SU-DHL-6 (cell line): Measurements from ENCODE around the gene ZNF672.

Experiments
- H2AFZ ChIP-seq: fragments of 200-600 bp; sonication (generic); 2 replicates; pipeline ENCODE4 v1.6.1; 2014; ENCODE audit warnings: low read depth, mild to moderate bottlenecking, moderate library complexity, mixed read lengths, antibody characterized with exemption, low read length; ENCODE audit not compliant: severe bottlenecking
- H3F3A ChIP-seq: fragments of 200-600 bp; shearing (Covaris generic); 2 replicates; pipeline ENCODE4 v1.6.0; 2016; ENCODE audit warnings: antibody characterized with exemption, mild to moderate bottlenecking; ENCODE audit not compliant: insufficient read depth
- H3K27ac ChIP-seq: fragments of 200-600 bp; sonication (generic); 2 replicates; pipeline ENCODE4 v1.5.1; 2016; ENCODE audit warnings: low read depth, mild to moderate bottlenecking, low read length, moderate library complexity, mixed read lengths
- H3K27me3 ChIP-seq: fragments of 200-600 bp; sonication (generic), shearing (Covaris generic); 2 replicates; pipeline ENCODE4 v1.6.0; 2014; ENCODE audit warnings: mild to moderate bottlenecking, low read length
- H3K36me3 ChIP-seq: fragments of 200-600 bp; sonication (generic); 2 replicates; pipeline ENCODE4 v1.6.1; 2014; ENCODE audit warnings: mild to moderate bottlenecking, low read length, mixed read lengths
- H3K4me2 ChIP-seq: fragments of 300-600, 200-600 bp; shearing (Covaris generic), sonication (generic); 2 replicates; pipeline ENCODE4 v1.6.0; 2014; ENCODE audit warnings: low read length, low read depth, mild to moderate bottlenecking; ENCODE audit not compliant: poor library complexity, severe bottlenecking
- H3K4me3 ChIP-seq: fragments of 200-600 bp; sonication (generic); 2 replicates; pipeline ENCODE4 v1.5.1; 2014; ENCODE audit warnings: antibody characterized with exemption, low read length, mild to moderate bottlenecking, mixed read lengths; ENCODE audit not compliant: insufficient read depth, poor library complexity, severe bottlenecking
- H3K79me2 ChIP-seq: fragments of 200-600 bp; sonication (generic); 2 replicates; pipeline ENCODE4 v1.6.1; 2014; ENCODE audit warnings: mild to moderate bottlenecking, low read length, moderate library complexity; ENCODE audit not compliant: insufficient read depth
- H3K9ac ChIP-seq: fragments of 200-600 bp; sonication (generic); 2 replicates; pipeline ENCODE4 v1.7.0; 2014; ENCODE audit warnings: mild to moderate bottlenecking, low read length
- H3K9me2 ChIP-seq: fragments of 200-600 bp; sonication (generic); replicated peaks from 2 replicates; pipeline ENCODE4 v1.6.1; 2014; ENCODE audit warnings: low read length; ENCODE audit not compliant: insufficient read depth
- H3K9me3 ChIP-seq: fragments of 200-600 bp; sonication (generic); 2 replicates; pipeline ENCODE4 v1.6.1; 2014; ENCODE audit warnings: low read length, mixed read lengths; ENCODE audit not compliant: insufficient read depth
- H4K20me1 ChIP-seq: fragments of 200-600 bp; sonication (generic); 2 replicates; pipeline ENCODE4 v1.6.1; 2014; ENCODE audit warnings: low read depth, mild to moderate bottlenecking, antibody characterized with exemption, low read length, moderate library complexity, mixed read lengths
- EZH2phosphoT487 ChIP-seq: fragments of 200-600 bp; sonication (generic), shearing (Covaris generic); conservative IDR thresholded peaks from 2 replicates; pipeline ENCODE4 v1.6.1; 2018; ENCODE audit warnings: mild to moderate bottlenecking, antibody characterized with exemption, low read length, moderate library complexity, mixed read lengths
- TF ChIP-seq, protein P1 (sequence below): fragments of 200-600 bp; sonication (generic); IDR thresholded peaks from one replicate; pipeline ENCODE4 v1.5.1; 2017; ENCODE audit warnings: antibody characterized with exemption, mild to moderate bottlenecking, low read length, moderate library complexity; ENCODE audit not compliant: insufficient read depth, poor library complexity, severe bottlenecking

The ZNF672 gene

DNA sequence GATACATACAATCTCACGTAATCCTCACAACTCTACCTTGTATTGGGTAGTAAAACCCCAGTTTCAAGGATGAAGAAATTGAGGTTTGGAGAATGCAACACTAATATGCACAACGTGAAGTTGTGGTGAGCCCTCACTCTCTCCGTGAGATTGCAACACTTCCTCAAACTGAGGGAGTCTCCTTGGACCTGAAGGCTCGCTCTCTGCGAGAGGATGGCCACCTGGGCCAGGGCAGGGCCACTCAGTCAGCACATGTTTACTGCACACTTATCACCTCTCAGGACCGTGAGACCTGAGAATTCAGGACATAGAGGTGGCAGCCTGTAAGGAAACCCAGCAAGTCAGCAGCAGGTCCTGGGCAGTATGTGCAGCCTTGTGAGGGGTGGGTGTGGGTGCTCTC, 21.0 kb upstream of the ZNF672 start:
- H3F3A ChIP-seq, result no peaks in the 10 kb centered on the region
- H3K4me3 ChIP-seq, result no peak overlapping the region
- H3K27ac ChIP-seq, result no peak overlapping the region
- no peaks in the 10 kb centered on the region for H3K9me2 ChIP-seq
- H3K9me3 ChIP-seq, result no peaks in the 10 kb centered on the region
- no peaks in the 10 kb centered on the region for H3K27me3 ChIP-seq
- no peak overlapping the region for H2AFZ ChIP-seq
- H3K36me3 ChIP-seq, result no peaks in the 10 kb centered on the region
- H4K20me1 ChIP-seq, result no peaks in the 10 kb centered on the region
- no peak overlapping the region for H3K4me2 ChIP-seq
- TF ChIP-seq, protein P1, sequence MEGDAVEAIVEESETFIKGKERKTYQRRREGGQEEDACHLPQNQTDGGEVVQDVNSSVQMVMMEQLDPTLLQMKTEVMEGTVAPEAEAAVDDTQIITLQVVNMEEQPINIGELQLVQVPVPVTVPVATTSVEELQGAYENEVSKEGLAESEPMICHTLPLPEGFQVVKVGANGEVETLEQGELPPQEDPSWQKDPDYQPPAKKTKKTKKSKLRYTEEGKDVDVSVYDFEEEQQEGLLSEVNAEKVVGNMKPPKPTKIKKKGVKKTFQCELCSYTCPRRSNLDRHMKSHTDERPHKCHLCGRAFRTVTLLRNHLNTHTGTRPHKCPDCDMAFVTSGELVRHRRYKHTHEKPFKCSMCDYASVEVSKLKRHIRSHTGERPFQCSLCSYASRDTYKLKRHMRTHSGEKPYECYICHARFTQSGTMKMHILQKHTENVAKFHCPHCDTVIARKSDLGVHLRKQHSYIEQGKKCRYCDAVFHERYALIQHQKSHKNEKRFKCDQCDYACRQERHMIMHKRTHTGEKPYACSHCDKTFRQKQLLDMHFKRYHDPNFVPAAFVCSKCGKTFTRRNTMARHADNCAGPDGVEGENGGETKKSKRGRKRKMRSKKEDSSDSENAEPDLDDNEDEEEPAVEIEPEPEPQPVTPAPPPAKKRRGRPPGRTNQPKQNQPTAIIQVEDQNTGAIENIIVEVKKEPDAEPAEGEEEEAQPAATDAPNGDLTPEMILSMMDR, result no peak
- no peak for TF ChIP-seq EZH2phosphoT487
- H3K9ac ChIP-seq, result no peak overlapping the region
- H3K79me2 ChIP-seq, result peaks cover 21% of the 10 kb centered on the region

DNA sequence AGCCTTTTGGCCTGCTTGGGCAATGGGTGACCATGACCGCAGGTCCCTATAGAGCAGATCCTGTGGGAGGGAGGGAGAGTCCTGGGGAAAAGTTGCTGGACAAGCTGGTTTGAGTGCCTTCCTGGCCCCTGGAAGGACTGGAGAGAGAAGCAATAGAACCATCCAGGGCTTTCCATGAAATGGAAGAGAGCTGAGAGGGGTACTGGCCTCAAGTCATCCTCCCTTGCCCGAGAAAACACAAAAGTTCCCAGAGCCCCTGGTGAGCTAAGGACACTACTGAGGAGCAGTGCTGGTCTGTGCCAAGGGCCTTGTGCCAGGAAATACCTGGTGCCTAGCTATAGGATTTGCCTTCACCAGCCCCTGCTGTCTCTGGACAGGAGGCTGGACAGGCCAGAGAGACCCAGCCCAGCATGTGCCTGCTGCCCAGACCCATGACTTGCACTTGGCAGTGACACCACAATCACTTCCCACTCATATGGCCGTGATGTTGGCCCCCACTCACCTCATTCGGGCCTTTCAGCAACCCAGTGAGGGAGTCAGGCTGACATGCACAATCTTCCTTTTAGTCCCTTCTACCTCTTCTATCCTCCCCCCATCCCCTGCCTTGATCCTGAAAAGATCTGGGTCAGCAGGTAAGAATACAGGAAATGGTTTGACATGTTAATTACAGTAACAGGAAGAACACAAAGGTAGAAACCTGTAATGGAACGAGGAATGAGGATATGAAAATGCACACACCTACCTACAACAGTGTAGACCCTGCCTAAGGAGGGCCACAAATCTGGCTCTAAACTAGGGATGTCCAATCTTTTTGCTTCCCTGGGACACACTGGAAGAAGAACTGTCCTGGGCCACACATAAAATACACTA, 19.3 kb upstream of the ZNF672 start:
- Histone ChIP-seq H3K4me2 (no peak overlapping the region), H3K27ac (no peak overlapping the region), H3K36me3 (no peaks in the 10 kb centered on the region)

DNA sequence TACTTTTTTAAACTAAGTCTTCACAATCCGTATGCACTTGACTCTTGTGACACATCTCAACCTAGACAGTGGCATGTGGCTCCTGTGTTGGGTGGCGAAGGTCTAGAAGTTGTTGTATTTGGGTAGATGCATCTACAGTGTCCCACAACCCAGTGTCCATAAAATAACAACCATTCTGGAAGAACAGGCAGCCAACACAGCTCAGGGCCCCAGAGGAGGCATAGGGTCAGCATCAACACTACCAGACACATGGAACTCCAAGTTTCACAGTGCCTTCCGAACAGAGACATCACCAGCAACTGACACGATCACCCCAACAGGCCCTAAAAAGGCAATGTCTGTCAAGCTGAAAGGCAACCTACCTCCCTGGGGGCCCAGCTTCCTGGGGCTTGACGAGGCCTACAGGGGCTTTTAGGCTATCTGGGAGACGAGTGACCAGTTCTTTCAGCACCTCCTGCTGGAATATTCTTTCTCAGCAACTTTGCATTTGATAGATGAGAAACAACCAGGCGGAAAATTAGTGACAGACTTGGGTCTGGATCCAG, 17.9 kb upstream of the ZNF672 start:
- no peak overlapping the region for H3K4me3 ChIP-seq
- H3K9me3 ChIP-seq, result no peaks in the 10 kb centered on the region
- H3K9me2 ChIP-seq, result no peaks in the 10 kb centered on the region
- H2AFZ ChIP-seq, result no peak overlapping the region
- TF ChIP-seq, protein P1, result no peak
- TF ChIP-seq EZH2phosphoT487, result no peak
- no peaks in the 10 kb centered on the region for H3K36me3 ChIP-seq
- H3K9ac ChIP-seq, result no peak overlapping the region
- no peaks in the 10 kb centered on the region for H3K27me3 ChIP-seq
- H3K4me2 ChIP-seq, result no peak overlapping the region
- peaks cover 50% of the 10 kb centered on the region for H3K79me2 ChIP-seq
- no peaks in the 10 kb centered on the region for H4K20me1 ChIP-seq
- H3F3A ChIP-seq, result no peaks in the 10 kb centered on the region
- H3K27ac ChIP-seq, result no peak overlapping the region

More for the DNA sequence above, 19.3 kb upstream of the ZNF672 start:
- H4K20me1 ChIP-seq, result no peaks in the 10 kb centered on the region
- H2AFZ ChIP-seq, result no peak overlapping the region
- no peaks in the 10 kb centered on the region for H3K9me3 ChIP-seq
- no peaks in the 10 kb centered on the region for H3F3A ChIP-seq
- no peak overlapping the region for H3K4me3 ChIP-seq
- peaks cover 37% of the 10 kb centered on the region for H3K79me2 ChIP-seq
- H3K9ac ChIP-seq, result no peak overlapping the region
- TF ChIP-seq, protein P1, result no peak
- no peaks in the 10 kb centered on the region for H3K9me2 ChIP-seq
- H3K27me3 ChIP-seq, result no peaks in the 10 kb centered on the region
